Sigmoid colon (tissue), 7 donors: Measurements from ENCODE around the gene FYN. TPM values are rescaled to one million over a fixed set of nuclear protein-coding genes. Genes with fewer than 3 reads are reported as not detected.

Experiments
- DNase-seq: peaks from one replicate; pipeline ENCODE4 v3.0.0-alpha.2; 2019
- H3K27ac ChIP-seq, 4 donors: fragments of 200-600 bp; sonication (generic); one replicate each; pipeline ENCODE4 v1.5.1; 2016 to 2019; ENCODE audit warnings: mild to moderate bottlenecking in 1 of 4
- H3K27me3 ChIP-seq, 3 donors: fragments of 200-600 bp; sonication (generic); one replicate each; pipeline ENCODE4 v1.5.1; 2019; ENCODE audit warnings: mild to moderate bottlenecking in 1 of 3
- H3K36me3 ChIP-seq, 4 donors: fragments of 200-600 bp; sonication (generic); one replicate each; pipeline ENCODE4 v1.5.1; 2016 to 2019
- H3K4me1 ChIP-seq, 4 donors: fragments of 200-600 bp; sonication (generic); one replicate each; pipeline ENCODE4 v1.5.1; 2017 to 2019
- H3K4me3 ChIP-seq, 4 donors: fragments of 200-600 bp; sonication (generic); one replicate each; pipeline ENCODE4 v1.5.1; 2017 to 2019; ENCODE audit warnings: mild to moderate bottlenecking in 2 of 4, moderate library complexity in 1 of 4
- H3K9me3 ChIP-seq, 4 donors: fragments of 200-600 bp in 3 of 4; sonication (generic) in 3 of 4; one replicate each; pipeline versions ENCODE4 v1.5.1 to v1.6.1; 2013 to 2019
- EP300 ChIP-seq, 4 donors: sonication (generic); formaldehyde crosslinking; IDR thresholded peaks; one replicate each; pipeline ENCODE4 v1.6.1; 2017; ENCODE audit warnings: antibody characterized with exemption in 4 of 4
- POLR2A ChIP-seq, 2 donors: fragments of 450-650 bp; IDR thresholded peaks; one replicate each; pipeline ENCODE4 v1.6.1; 2016; ENCODE audit warnings: antibody characterized with exemption in 2 of 2, mild to moderate bottlenecking in 2 of 2, moderate library complexity in 2 of 2
- POLR2AphosphoS5 ChIP-seq, 4 donors: sonication (generic); formaldehyde crosslinking; IDR thresholded peaks; one replicate each; pipeline ENCODE4 v1.6.1; 2017; ENCODE audit warnings: antibody characterized with exemption in 4 of 4
- WGBS, 2 donors: extraction: QIAGEN DNeasy Blood & Tissue Kit; methylation state at CpG; one replicate each; pipeline ENCODE4 v1.1.7; 2013; 5-methylcytosine and 5-hydroxymethylcytosine counted together
- intact Hi-C: fragments of 100-400 bp; cut with DNase I; formaldehyde crosslinking; loops from one replicate; pipeline ENCODE4 v1.15.1; 2023
- polyA plus RNA-seq, 3 donors: library from polyadenylated mRNA; stranded (reverse); fragments of 200-250 nt; gene quantifications; one replicate each; pipeline ENCODE4 v1.2.3, GENCODE V29; 2013
- total RNA-seq, 4 donors: library from RNA; depleted of rRNA; stranded (reverse); fragments of >200 nt; gene quantifications; one replicate each; pipeline ENCODE4 v1.1.0, GENCODE V29; 2016
- TF ChIP-seq, protein P1 (sequence below), 4 experiments: fragments of 450-650 bp in 3 of 4; fragments of 200-600 bp in 1 of 4; IDR thresholded peaks; one replicate each; pipeline ENCODE4 v1.5.1; 2016 to 2019; ENCODE audit warnings: antibody characterized with exemption in 4 of 4, mild to moderate bottlenecking in 3 of 4, moderate library complexity in 2 of 4
- donor health status: healthy with polysubstance abuse.
- donor health status: Bipolar disorder and iron deficiency.
- donor health status: healthy.

The FYN gene
- total and polyA plus RNA-seq, 7 donors: 2.3 to 81.4 (median 56.9) TPM

DNA sequence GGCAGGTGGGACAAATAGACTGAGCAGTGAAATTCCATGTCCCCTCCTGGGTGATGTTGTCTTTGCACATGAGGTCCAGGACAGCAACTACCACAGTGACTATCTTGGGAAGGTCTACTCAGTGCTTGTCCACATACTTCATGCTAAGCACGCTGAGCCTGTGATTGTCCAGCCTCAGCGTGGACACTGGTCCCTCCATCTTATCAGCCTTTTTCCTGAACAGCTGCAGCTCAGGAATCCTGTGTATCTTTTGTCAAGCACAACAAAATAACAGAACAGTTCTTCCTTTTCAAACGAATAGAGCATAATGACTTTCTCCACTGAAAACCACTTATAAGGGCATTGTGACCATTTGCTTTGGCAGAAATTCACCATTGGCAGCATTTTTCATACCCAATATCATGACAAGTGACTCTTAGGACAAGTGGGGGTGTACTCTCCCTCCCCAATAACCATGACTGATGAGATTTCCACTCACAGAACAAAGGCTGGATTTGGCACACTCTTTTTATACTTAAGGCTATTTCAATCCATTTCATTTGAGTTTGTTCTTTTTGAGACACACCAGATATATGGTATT lies 90.3 kb downstream of the FYN start:
- H3K4me1 ChIP-seq: peaks cover 0 to 49% (median 35%) of the 10 kb centered on the region in 4 donors

DNA sequence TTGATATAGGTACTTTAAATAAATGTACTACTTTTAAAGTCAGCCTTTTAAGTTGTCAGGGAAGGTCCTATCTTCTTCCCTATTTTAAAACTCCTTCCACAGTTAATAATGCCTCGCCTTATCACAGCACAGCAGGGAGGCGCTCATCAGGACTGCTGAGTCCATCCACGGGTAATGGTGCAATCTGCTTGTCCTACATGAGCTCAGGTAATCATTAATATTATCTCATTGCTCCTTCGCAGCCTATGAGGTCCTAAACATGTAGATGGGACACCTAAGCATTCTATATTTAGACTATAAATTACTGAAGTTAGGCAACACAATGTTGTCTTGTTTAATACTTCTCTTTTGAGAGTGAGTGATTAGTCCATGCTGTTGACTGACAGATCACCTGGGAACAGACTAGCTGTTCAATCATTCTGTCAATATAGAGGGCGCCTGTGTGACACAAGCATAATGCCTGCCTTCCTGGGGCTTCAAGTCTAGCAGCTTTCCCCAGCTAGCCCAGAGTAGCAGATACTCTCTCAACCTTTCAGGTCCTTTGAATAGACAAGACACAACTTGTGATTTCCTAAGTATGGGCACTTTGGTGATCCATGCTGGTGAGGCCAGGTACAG lies 91.0 kb downstream of the FYN start:
- TF ChIP-seq, protein P1, sequence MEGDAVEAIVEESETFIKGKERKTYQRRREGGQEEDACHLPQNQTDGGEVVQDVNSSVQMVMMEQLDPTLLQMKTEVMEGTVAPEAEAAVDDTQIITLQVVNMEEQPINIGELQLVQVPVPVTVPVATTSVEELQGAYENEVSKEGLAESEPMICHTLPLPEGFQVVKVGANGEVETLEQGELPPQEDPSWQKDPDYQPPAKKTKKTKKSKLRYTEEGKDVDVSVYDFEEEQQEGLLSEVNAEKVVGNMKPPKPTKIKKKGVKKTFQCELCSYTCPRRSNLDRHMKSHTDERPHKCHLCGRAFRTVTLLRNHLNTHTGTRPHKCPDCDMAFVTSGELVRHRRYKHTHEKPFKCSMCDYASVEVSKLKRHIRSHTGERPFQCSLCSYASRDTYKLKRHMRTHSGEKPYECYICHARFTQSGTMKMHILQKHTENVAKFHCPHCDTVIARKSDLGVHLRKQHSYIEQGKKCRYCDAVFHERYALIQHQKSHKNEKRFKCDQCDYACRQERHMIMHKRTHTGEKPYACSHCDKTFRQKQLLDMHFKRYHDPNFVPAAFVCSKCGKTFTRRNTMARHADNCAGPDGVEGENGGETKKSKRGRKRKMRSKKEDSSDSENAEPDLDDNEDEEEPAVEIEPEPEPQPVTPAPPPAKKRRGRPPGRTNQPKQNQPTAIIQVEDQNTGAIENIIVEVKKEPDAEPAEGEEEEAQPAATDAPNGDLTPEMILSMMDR (IDR thresholded peaks at IDR 0.05): no peak
- TF ChIP-seq EP300 (IDR thresholded peaks at IDR 0.05) (no peak), POLR2AphosphoS5 (IDR thresholded peaks at IDR 0.05) (no peak), POLR2A (IDR thresholded peaks at IDR 0.05) (no peak)
- intact Hi-C loops: no loop called here
- Histone ChIP-seq H3K27ac (peak overlapping the region in 3 of 4 donors; percentile 10 to 67 (median 62)), H3K27me3 (no peaks in the 10 kb centered on the region), H3K4me3 (no peak overlapping the region), H3K9me3 (no peaks in the 10 kb centered on the region), H3K4me1 (peaks cover 0 to 56% (median 38%) of the 10 kb centered on the region in 4 donors), H3K36me3 (no peaks in the 10 kb centered on the region)
- DNase-seq: no peak
- WGBS, 2 donors: 84 to 96% methylated on average over 5 of the region's 5 CpGs

More for the DNA sequence above, 90.3 kb downstream of the FYN start:
- TF ChIP-seq EP300 (IDR thresholded peaks at IDR 0.05) (no peak), POLR2A (IDR thresholded peaks at IDR 0.05) (no peak), POLR2AphosphoS5 (IDR thresholded peaks at IDR 0.05) (no peak)
- TF ChIP-seq, protein P1 (IDR thresholded peaks at IDR 0.05): no peak
- Histone ChIP-seq H3K27ac (peak overlapping the region in 3 of 4 donors; percentile 10 to 67 (median 62)), H3K36me3 (no peaks in the 10 kb centered on the region), H3K4me3 (no peak overlapping the region), H3K9me3 (no peaks in the 10 kb centered on the region), H3K27me3 (no peaks in the 10 kb centered on the region)
- intact Hi-C loops: no loop called here
- DNase-seq: no peak
- 83 to 84% methylated on average over 3 of the region's 3 CpGs for WGBS, 2 donors

DNA sequence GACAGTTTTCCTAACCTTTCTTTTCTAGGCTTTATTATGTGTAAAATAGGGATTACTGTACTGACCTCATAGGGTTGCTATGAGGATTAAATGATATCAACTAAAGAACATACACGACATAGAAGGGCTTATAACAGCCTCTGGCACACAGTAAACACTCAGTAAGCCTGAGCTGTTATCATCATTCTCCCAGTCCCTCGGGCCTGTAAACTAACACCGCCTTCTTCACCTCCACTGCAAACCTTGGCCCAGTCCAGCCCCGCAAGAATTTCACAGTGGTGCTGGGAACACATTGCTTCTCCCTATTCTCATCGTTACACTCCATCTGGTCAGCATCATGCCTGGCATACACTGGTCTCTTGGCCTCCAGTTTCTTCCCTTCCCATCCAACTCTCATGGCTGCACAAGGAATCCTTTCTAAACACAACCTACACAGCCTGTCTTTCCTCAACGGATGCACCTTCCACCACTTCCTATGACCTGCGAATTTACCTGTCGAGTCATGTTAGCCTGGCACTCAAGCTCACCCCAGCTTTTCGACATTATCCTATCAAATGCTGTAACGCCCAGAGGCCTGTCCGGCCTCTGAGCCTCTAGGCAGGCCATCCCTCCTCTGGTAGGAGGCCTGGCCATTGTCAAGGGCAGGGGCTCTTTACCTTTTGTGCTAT lies 92.1 kb downstream of the FYN start:
- H3K4me3 ChIP-seq: no peak overlapping the region
- H3K36me3 ChIP-seq: no peaks in the 10 kb centered on the region
- H3K9me3 ChIP-seq: no peaks in the 10 kb centered on the region
- no peaks in the 10 kb centered on the region for H3K27me3 ChIP-seq
- peaks cover 0 to 57% (median 39%) of the 10 kb centered on the region in 4 donors for H3K4me1 ChIP-seq
- DNase-seq: no peak
- peak in 3 of 4 donors; percentile 39 to 72 (median 52) for TF ChIP-seq POLR2AphosphoS5 (IDR thresholded peaks at IDR 0.05)
- TF ChIP-seq, protein P1 (IDR thresholded peaks at IDR 0.05): no peak
- 78 to 79% methylated on average over 11 of the region's 11 CpGs for WGBS, 2 donors
- intact Hi-C loops: no loop called here
- H3K27ac ChIP-seq: peak overlapping the region in 3 of 4 donors; percentile 46 to 67 (median 62)

DNA sequence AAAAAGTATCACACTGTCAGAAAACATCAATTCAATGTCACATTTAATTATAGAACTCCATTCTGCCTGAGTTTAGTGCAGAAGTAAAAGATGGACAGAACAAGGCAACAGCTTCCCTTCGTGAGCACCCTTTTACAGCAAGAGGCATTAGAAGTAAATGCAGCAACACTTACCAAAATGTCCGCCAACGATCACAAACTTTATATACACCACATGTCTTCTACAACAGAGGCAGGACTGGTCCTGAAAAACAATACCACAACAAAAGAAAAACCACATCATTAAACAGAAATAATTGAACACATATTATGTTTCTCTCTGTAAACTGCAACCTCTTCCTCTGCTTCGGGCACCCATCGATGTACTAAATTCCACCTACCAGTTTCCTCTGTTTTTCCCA lies 92.9 kb downstream of the FYN start:
- no peaks in the 10 kb centered on the region for H3K27me3 ChIP-seq
- intact Hi-C loops: no loop called here
- peaks cover 0 to 64% (median 42%) of the 10 kb centered on the region in 4 donors for H3K4me1 ChIP-seq
- no peak for DNase-seq
- TF ChIP-seq POLR2A (IDR thresholded peaks at IDR 0.05): no peak
- no peak for TF ChIP-seq EP300 (IDR thresholded peaks at IDR 0.05)
- TF ChIP-seq, protein P1 (IDR thresholded peaks at IDR 0.05): no peak
- TF ChIP-seq POLR2AphosphoS5 (IDR thresholded peaks at IDR 0.05): no peak
- H3K9me3 ChIP-seq: no peaks in the 10 kb centered on the region
- peak overlapping the region in 2 of 4 donors; percentile 62 to 67 for H3K27ac ChIP-seq
- H3K4me3 ChIP-seq: no peak overlapping the region
- H3K36me3 ChIP-seq: no peaks in the 10 kb centered on the region
- WGBS, 2 donors: 83 to 90% methylated on average over 5 of the region's 5 CpGs
